ENCODE data around the gene PFKP.

- TF ChIP-seq POLR2A (IDR thresholded peaks at IDR 0.05; ENCODE audit: low read depth, low read length) (no peak), TAF1 (IDR thresholded peaks at IDR 0.05; ENCODE audit: low read depth, low read length) (no peak), POLR2AphosphoS5 (IDR thresholded peaks at IDR 0.05; ENCODE audit: low read depth, low read length) (no peak), POU2F2 (IDR thresholded peaks at IDR 0.05; ENCODE audit: low read depth, low read length) (no peak), SPI1 (IDR thresholded peaks at IDR 0.05; ENCODE audit: low read depth, low read length) (no peak), PAX5 (IDR thresholded peaks at IDR 0.05; ENCODE audit: insufficient read depth, low read length, severe bottlenecking) (no peak)
Measured at GRCh38 chr10:3054851-3055199, 12.5 kb upstream of the PFKP start.

All from GM12891 (cell line).